PC-9 (cell line): ENCODE data around the gene GATD1. TPM values are rescaled to one million over a fixed set of nuclear protein-coding genes. Genes with fewer than 3 reads are reported as not detected.

Experiments used
- BruUV-seq: library from RNA; stranded (reverse); fragments of 400-500 nt; replicated peaks from 2 replicates; lab custom pipeline; 2021; lab: Mats Ljungman, UMichigan
- CTCF ChIA-PET: fragments of 300-600 bp; sonication (Branson Sonifier 250); formaldehyde crosslinking; loops from one replicate; lab custom pipeline; 2022; ENCODE audit warnings: antibody characterized with exemption; lab: Charles Lee
- POLR2A ChIA-PET: fragments of 300-600 bp; sonication (Branson Sonifier 250); formaldehyde crosslinking; loops from one replicate; lab custom pipeline; 2022; ENCODE audit warnings: antibody characterized with exemption; ENCODE audit not compliant: unreplicated experiment; lab: Charles Lee
- DNase-seq, 2 experiments: peaks; one replicate each; pipeline versions ENCODE4 v3.0.0 to v3.0.0-alpha.2; 2015 to 2022; ENCODE audit warnings: mixed read lengths in 1 of 2
- H2AFZ ChIP-seq: fragments of 200-600 bp; sonication (generic); 2 replicates; pipeline ENCODE4 v1.8.1; 2017; ENCODE audit warnings: antibody characterized with exemption
- H3F3A ChIP-seq: fragments of 200-600 bp; sonication (generic); 2 replicates; pipeline ENCODE4 v1.8.1; 2017; ENCODE audit warnings: antibody characterized with exemption, mild to moderate bottlenecking, low read depth; ENCODE audit not compliant: insufficient read depth
- H3K27ac ChIP-seq: fragments of 200-600 bp; sonication (generic); 2 replicates; pipeline ENCODE4 v1.6.1; 2016; ENCODE audit warnings: mixed run types
- H3K27me3 ChIP-seq: fragments of 200-600 bp; sonication (generic); 2 replicates; pipeline ENCODE4 v1.6.1; 2016; ENCODE audit warnings: low read depth, mixed run types; ENCODE audit not compliant: insufficient read depth
- H3K36me3 ChIP-seq: fragments of 200-600 bp; sonication (generic); 2 replicates; pipeline ENCODE4 v1.6.1; 2016; ENCODE audit warnings: low read depth, mixed run types
- H3K4me1 ChIP-seq: fragments of 200-600 bp; sonication (generic); replicated peaks from 2 replicates; pipeline ENCODE4 v1.6.1; 2016; ENCODE audit warnings: mixed run types; ENCODE audit not compliant: insufficient read depth
- H3K4me2 ChIP-seq: fragments of 200-600 bp; sonication (generic); 2 replicates; pipeline ENCODE4 v1.6.1; 2017; ENCODE audit warnings: mixed run types
- H3K4me3 ChIP-seq: fragments of 200-600 bp; sonication (generic); 2 replicates; pipeline ENCODE4 v1.6.1; 2016; ENCODE audit warnings: mixed run types
- H3K79me2 ChIP-seq: fragments of 200-600 bp; sonication (generic); 2 replicates; pipeline ENCODE4 v1.6.1; 2017; ENCODE audit warnings: low read depth, mixed run types
- H3K9me2 ChIP-seq: fragments of 200-600 bp; sonication (generic); 2 replicates; pipeline ENCODE4 v1.8.1; 2017; ENCODE audit warnings: mild to moderate bottlenecking; ENCODE audit not compliant: insufficient read depth
- H3K9me3 ChIP-seq: fragments of 200-600 bp; sonication (generic); 2 replicates; pipeline ENCODE4 v1.8.1; 2016; ENCODE audit warnings: low read depth; ENCODE audit not compliant: insufficient read depth
- H4K20me1 ChIP-seq: fragments of 200-600 bp; sonication (generic); 2 replicates; pipeline ENCODE4 v1.8.1; 2017; ENCODE audit not compliant: insufficient read depth
- CTCF ChIP-seq: fragments of 200-600 bp; sonication (generic); conservative IDR thresholded peaks from 2 replicates; pipeline ENCODE4 v1.6.1; 2017; ENCODE audit warnings: mixed run types, antibody characterized with exemption, mild to moderate bottlenecking, moderate library complexity
- EZH2 ChIP-seq: fragments of 200-600 bp; sonication (generic); IDR thresholded peaks from 2 replicates; pipeline ENCODE4 v1.8.0; 2017; ENCODE audit warnings: antibody characterized with exemption, low read depth
- intact Hi-C: fragments of 100-400 bp; cut with micrococcal nuclease; formaldehyde crosslinking; loops from one replicate; pipeline ENCODE4 v1.10.0; 2022; ENCODE audit not compliant: unreplicated experiment
- total RNA-seq: library from RNA; stranded (reverse); gene quantifications from 2 replicates; pipeline ENCODE4 v1.2.3, GENCODE V29; 2021

The GATD1 gene
- total RNA-seq, 1 experiment from 2014 or later: 52.7 TPM

GRCh38 chr11:809287-810039, 32.2 kb upstream of the GATD1 start, which contains the start of gene RPLP2:
Gene RPLP2, plus strand, starts transcription at chr11:809967. Its CDS starts 268 bp downstream, at chr11:810235.
- peak within 1 kb of the TSS; percentile 86 for H3K4me2 ChIP-seq
- ChIA-PET CTCF (no interaction called here), POLR2A (interaction anchor here (0.5 to 0.7 kb wide), 3 partner anchors 23 to 114 kb away, joined by 3 to 9 read pairs (median 5); partner anchors contain the start of gene TMEM80)
- peak; percentile 82 to 89 for DNase-seq
- H3K79me2 ChIP-seq: peaks cover 41% of the 10 kb centered on the region
- peaks cover 9% of the 10 kb centered on the region; the same call in 1 of the 2 replicates for H3K4me1 ChIP-seq
- peak within 1 kb of the TSS; percentile 89 for H3K27ac ChIP-seq
- BruUV-seq: no TSS peak
- intact Hi-C loops: loop anchor here (5.0 kb wide), 1 partner anchor 33 kb away; the partner anchor contains the start of genes POLR2L and TSPAN4
- no peaks in the 10 kb centered on the region for H3K9me2 ChIP-seq
- peaks cover 13% of the 10 kb centered on the region for H3K36me3 ChIP-seq
- TF ChIP-seq CTCF (no peak), EZH2 (no peak)
- H3K4me3 ChIP-seq: peak within 1 kb of the TSS; percentile 85
- no peaks in the 10 kb centered on the region for H3K9me3 ChIP-seq
- peaks cover 12% of the 10 kb centered on the region for H4K20me1 ChIP-seq
- no peaks in the 10 kb centered on the region for H3K27me3 ChIP-seq
- H2AFZ ChIP-seq: peak within 1 kb of the TSS; percentile 83
- H3F3A ChIP-seq: peaks cover 38% of the 10 kb centered on the region; the same call in 1 of the 2 replicates

GRCh38 chr11:808427-809286, 31.4 kb upstream of the GATD1 start:
- Histone ChIP-seq H3K9me2 (no peaks in the 10 kb centered on the region), H3F3A (peaks cover 34% of the 10 kb centered on the region; the same call in 1 of the 2 replicates), H3K27me3 (no peaks in the 10 kb centered on the region), H3K36me3 (peaks cover 13% of the 10 kb centered on the region), H3K27ac (peak overlapping the region; percentile 89), H2AFZ (peak overlapping the region; percentile 83), H3K9me3 (no peaks in the 10 kb centered on the region), H3K79me2 (peaks cover 41% of the 10 kb centered on the region), H3K4me1 (peaks cover 9% of the 10 kb centered on the region; the same call in 1 of the 2 replicates), H3K4me2 (peak overlapping the region; percentile 86), H3K4me3 (peak overlapping the region; percentile 85), H4K20me1 (peaks cover 12% of the 10 kb centered on the region)
- peak in 1 of 2 experiments; percentile 40 for DNase-seq
- no peak for TF ChIP-seq CTCF
- TF ChIP-seq EZH2: no peak
- CTCF ChIA-PET: no interaction called here
- POLR2A ChIA-PET: interaction anchor here (0.5 to 0.6 kb wide), 2 partner anchors 24 to 113 kb away, joined by 5 to 9 read pairs; partner anchors contain the start of gene TMEM80
- intact Hi-C loops: loop anchor here (5.0 kb wide), 1 partner anchor 34 kb away; the partner anchor contains the start of genes POLR2L and TSPAN4
- TSS peak; percentile 78 for BruUV-seq

GRCh38 chr11:804599-804964, 27.3 kb upstream of the GATD1 start:
- intact Hi-C loops: no loop called here
- peak overlapping the region; percentile 61 for H3K4me2 ChIP-seq
- TF ChIP-seq EZH2 (no peak), CTCF (no peak)
- no TSS peak for BruUV-seq
- H2AFZ ChIP-seq: no peak overlapping the region
- H3K9me2 ChIP-seq: no peaks in the 10 kb centered on the region
- H3K4me3 ChIP-seq: peak overlapping the region; percentile 40; the same call in 1 of the 2 replicates
- H4K20me1 ChIP-seq: no peaks in the 10 kb centered on the region
- ChIA-PET POLR2A (interaction anchor here (0.6 kb wide), 1 partner anchor 15 kb away, joined by 3 read pairs; no protein-coding TSS in a partner anchor), CTCF (no interaction called here)
- DNase-seq: no peak
- H3K9me3 ChIP-seq: no peaks in the 10 kb centered on the region
- H3F3A ChIP-seq: peaks cover 6% of the 10 kb centered on the region; the same call in 1 of the 2 replicates
- no peaks in the 10 kb centered on the region for H3K27me3 ChIP-seq
- H3K4me1 ChIP-seq: no peaks in the 10 kb centered on the region
- no peak overlapping the region for H3K27ac ChIP-seq
- H3K36me3 ChIP-seq: no peaks in the 10 kb centered on the region
- H3K79me2 ChIP-seq: peaks cover 12% of the 10 kb centered on the region; the same call in 1 of the 2 replicates
